Measurements from ENCODE around the gene IGF1.

DNA sequence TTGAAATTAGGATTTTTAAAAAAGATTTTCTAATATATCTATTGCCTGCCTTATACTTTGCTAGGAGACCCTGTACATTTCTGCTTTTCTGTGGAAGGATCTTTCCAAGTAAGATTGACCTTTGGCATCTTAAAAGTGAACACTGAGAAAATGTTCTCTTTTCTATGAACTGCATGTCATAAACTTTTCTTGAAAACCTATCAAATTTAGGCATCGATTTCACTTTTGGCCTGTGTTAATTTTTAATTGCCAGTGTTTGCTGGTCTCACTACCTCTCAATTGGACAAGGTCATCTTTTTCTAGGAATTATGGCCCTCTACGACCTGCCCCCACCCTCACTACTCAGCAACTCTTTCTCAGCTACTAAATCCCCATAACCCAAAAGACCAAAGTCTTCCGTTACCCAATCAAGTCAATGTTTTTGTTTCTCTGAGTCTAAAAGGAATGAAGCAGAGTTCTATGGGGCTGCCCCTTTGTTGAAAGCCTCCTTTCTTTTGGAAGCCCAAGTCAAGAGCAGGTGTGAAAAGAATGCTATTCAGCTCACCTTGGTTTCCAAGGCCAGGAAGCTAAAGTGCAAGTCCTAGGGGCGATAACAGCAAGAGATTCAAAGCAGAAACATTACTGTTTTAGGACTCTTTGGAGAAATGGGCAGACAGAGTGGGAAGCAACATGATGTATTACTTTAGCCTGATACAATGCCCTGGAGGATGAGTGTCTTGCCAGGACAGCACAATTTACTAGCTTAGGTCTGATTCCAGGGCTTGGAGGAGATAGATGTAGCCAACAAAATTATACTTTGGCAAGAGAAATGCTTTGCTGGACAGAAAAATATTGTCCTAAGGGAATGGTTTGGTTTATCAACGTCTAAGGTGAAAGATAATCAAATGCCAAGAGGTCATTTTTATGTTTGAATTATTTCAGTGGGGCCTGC lies 55.0 kb downstream of the IGF1 start:
- TF ChIP-seq HOXA7 (CRISPR knock-in tag; IDR thresholded peaks at IDR 0.05; ENCODE audit: borderline replicate concordance) = no peak
- TF ChIP-seq TRIM28 (IDR thresholded peaks at IDR 0.05; ENCODE audit: borderline replicate concordance, low read length) = no peak
- TF ChIP-seq ZNF792 (tag by site-specific recombination; IDR thresholded peaks at IDR 0.05) = no peak
- TF ChIP-seq, protein P1, sequence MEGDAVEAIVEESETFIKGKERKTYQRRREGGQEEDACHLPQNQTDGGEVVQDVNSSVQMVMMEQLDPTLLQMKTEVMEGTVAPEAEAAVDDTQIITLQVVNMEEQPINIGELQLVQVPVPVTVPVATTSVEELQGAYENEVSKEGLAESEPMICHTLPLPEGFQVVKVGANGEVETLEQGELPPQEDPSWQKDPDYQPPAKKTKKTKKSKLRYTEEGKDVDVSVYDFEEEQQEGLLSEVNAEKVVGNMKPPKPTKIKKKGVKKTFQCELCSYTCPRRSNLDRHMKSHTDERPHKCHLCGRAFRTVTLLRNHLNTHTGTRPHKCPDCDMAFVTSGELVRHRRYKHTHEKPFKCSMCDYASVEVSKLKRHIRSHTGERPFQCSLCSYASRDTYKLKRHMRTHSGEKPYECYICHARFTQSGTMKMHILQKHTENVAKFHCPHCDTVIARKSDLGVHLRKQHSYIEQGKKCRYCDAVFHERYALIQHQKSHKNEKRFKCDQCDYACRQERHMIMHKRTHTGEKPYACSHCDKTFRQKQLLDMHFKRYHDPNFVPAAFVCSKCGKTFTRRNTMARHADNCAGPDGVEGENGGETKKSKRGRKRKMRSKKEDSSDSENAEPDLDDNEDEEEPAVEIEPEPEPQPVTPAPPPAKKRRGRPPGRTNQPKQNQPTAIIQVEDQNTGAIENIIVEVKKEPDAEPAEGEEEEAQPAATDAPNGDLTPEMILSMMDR (tag by site-specific recombination; IDR thresholded peaks at IDR 0.05) = no peak

All from HEK293 (cell line).